GM10266 (cell line): ENCODE measurements around the gene TMA7B.
"Not testable (repeated sequence)": the region's sequence is repeated elsewhere in the genome, so short reads cannot be mapped to it uniquely, and the experiment has no call there.

ENCODE experiments used
- DNase-seq: peaks from one replicate; pipeline ENCODE4 v3.0.0; 2012; ENCODE audit errors: extremely low spot score
- CTCF ChIP-seq: IDR thresholded peaks from 2 replicates; pipeline ENCODE4 v1.5.1; 2012; ENCODE audit warnings: mild to moderate bottlenecking, low read depth; ENCODE audit not compliant: control insufficient read depth, insufficient read depth; ENCODE audit errors: missing control alignments

TMA7B gene

GRCh38 chr22:39946126-39946502 is 14.1 kb upstream of the TMA7B start:
- DNase-seq = no peak
- no peak for TF ChIP-seq CTCF

DNA sequence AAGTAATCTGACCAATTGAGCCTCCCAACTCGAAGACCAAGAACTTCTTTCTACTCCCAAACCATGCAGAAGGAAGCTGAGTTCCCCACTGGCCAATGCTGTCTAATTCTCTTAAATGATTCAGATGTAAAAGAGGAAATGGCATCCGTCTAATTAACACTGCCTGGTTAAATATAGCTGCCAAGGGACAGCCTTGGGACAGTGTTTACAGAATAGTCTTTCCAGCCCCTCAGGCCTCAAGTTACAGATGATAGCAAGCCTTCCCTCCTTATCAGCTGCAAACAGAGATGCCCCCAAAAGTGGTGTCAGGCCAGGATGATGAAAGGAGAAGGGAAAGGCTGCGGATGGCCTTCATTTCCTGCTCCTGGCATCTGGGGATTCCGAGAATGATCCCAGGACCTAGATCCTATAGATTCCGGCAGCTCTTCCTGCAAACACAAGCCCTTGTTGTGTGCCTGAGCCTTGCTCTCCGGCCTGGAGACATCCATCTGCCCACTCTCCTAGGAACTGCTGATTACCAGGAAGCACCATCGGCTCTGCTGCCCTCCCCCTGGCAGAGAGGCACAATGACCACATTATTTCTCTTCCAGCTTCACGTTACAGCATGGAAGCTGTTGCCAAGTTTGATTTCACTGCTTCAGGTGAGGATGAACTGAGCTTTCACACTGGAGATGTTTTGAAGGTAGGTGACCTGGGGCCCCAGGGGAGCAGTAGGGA is 13.5 kb upstream of the TMA7B start:
- no peak for TF ChIP-seq CTCF
- DNase-seq = no peak

- DNase-seq = no peak
- TF ChIP-seq CTCF = no peak
Measured at GRCh38 chr22:39947220-39948216, 12.7 kb upstream of the TMA7B start.

DNA sequence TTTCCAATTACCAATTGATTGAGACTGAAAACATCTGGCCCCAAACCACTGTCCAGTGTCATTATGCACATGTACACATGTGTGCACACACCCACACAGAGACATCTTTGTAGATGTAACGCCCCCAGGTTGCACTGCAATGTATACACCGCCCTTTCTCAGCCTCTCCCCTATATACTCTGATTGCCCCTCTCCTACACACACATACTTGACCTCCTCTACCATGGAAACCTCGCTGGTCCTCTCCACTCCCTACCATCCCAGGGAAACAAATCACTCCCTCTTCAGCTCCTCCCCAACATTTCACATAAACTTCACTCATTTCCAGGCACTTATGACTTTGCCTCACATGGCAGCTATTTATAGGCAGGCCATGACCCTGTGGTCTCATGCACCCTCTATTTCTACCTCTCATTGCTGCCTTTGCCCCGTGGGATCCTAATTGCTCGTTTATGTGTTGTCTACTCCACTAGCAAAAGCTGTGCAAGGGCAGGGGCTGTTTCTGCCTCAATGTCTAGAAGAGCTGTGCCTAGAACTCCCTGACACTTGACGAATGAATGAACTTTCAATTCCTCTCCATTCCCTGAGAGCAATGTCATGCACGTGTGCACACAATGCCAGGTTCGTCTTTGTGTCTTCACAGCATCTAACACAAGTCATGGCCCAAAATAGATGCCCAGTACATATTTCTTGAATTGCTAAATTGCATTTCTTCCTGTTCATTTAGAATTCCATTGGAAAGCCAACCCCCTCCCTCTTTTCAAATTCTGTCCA is 10.0 kb upstream of the TMA7B start:
- no peak for DNase-seq
- TF ChIP-seq CTCF = no peak

- not testable (repeated sequence) for DNase-seq
Measured at GRCh38 chr22:39951603-39952293, 8.4 kb upstream of the TMA7B start.

GRCh38 chr22:39952347-39952746 is 7.8 kb upstream of the TMA7B start:
- TF ChIP-seq CTCF = no peak

GRCh38 chr22:39953101-39953500 is 7.1 kb upstream of the TMA7B start:
- no peak for TF ChIP-seq CTCF
- DNase-seq = no peak

More at GRCh38 chr22:39952347-39952746, 7.8 kb upstream of the TMA7B start:
- DNase-seq = no peak
